ENCODE measurements around the gene APOE. TPM values are rescaled to one million over a fixed set of nuclear protein-coding genes. Genes with fewer than 3 reads are reported as not detected.
A peak's percentile ranks its signal among the peaks of the same experiment; 100 is the strongest.

APOE gene
- total RNA-seq, 2 experiments from 2014 or later, result 0.55 to 0.70 TPM

GRCh38 chr19:44943801-44944249, 38.2 kb downstream of the APOE start:
- POLR2A ChIA-PET, result no interaction called here
- intact Hi-C loops (cut with DNase I, micrococcal nuclease), result no loop called here
- H3K36me3 Mint-ChIP-seq (ENCODE audit: low read depth), result no peaks in the 10 kb centered on the region
- no peaks in the 10 kb centered on the region for H3K4me1 Mint-ChIP-seq
- H3K27ac Mint-ChIP-seq, result no peak overlapping the region
- CTCF ChIA-PET, result no interaction called here
- no peak overlapping the region for H3K4me3 Mint-ChIP-seq
- no peak for ATAC-seq
- DNase-seq, result no peak
- H3K27me3 Mint-ChIP-seq, result no peaks in the 10 kb centered on the region
- H3K9me3 Mint-ChIP-seq (ENCODE audit: low read depth), result no peaks in the 10 kb centered on the region

GRCh38 chr19:44947041-44947581, 41.5 kb downstream of the APOE start:
- ChIA-PET POLR2A (interaction anchor here (0.8 kb wide), 1 partner anchor 20 kb away, joined by 3 read pairs; no protein-coding TSS in a partner anchor), CTCF (no interaction called here)
- DNase-seq, result no peak
- Mint-ChIP-seq H3K27ac (no peak overlapping the region), H3K27me3 (no peaks in the 10 kb centered on the region), H3K4me3 (no peak overlapping the region), H3K36me3 (ENCODE audit: low read depth) (no peaks in the 10 kb centered on the region), H3K9me3 (ENCODE audit: low read depth) (no peaks in the 10 kb centered on the region), H3K4me1 (no peaks in the 10 kb centered on the region)
- ATAC-seq, result no peak
- intact Hi-C loops (cut with DNase I, micrococcal nuclease), result no loop called here

GRCh38 chr19:44948237-44948636, 42.6 kb downstream of the APOE start:
- no peaks in the 10 kb centered on the region for H3K9me3 Mint-ChIP-seq (ENCODE audit: low read depth)
- DNase-seq (no peak), ATAC-seq (no peak)
- no peak overlapping the region for H3K27ac Mint-ChIP-seq
- H3K4me3 Mint-ChIP-seq, result no peak overlapping the region
- POLR2A ChIA-PET, result no interaction called here
- no peaks in the 10 kb centered on the region for H3K36me3 Mint-ChIP-seq (ENCODE audit: low read depth)
- H3K27me3 Mint-ChIP-seq, result no peaks in the 10 kb centered on the region
- CTCF ChIA-PET, result interaction anchor here (0.7 kb wide), 1 partner anchor 153 kb away, joined by 3 read pairs; no protein-coding TSS in a partner anchor
- intact Hi-C loops (cut with DNase I, micrococcal nuclease), result no loop called here
- no peaks in the 10 kb centered on the region for H3K4me1 Mint-ChIP-seq

- no peak for DNase-seq
- Mint-ChIP-seq H3K27ac (no peak overlapping the region), H3K9me3 (ENCODE audit: low read depth) (no peaks in the 10 kb centered on the region), H3K4me1 (peaks cover 5% of the 10 kb centered on the region), H3K36me3 (ENCODE audit: low read depth) (no peaks in the 10 kb centered on the region), H3K27me3 (no peaks in the 10 kb centered on the region), H3K4me3 (no peak overlapping the region)
- no peak for ATAC-seq
- intact Hi-C loops (cut with DNase I, micrococcal nuclease), result no loop called here
- ChIA-PET CTCF (interaction anchor here (0.7 kb wide), 1 partner anchor 153 kb away, joined by 3 read pairs; no protein-coding TSS in a partner anchor), POLR2A (no interaction called here)
Measured at GRCh38 chr19:44948763-44949374, 43.3 kb downstream of the APOE start.

- DNase-seq (no peak), ATAC-seq (no peak)
- intact Hi-C loops (cut with DNase I, micrococcal nuclease), result no loop called here
- Mint-ChIP-seq H3K4me3 (no peak overlapping the region), H3K27me3 (no peaks in the 10 kb centered on the region), H3K36me3 (ENCODE audit: low read depth) (peaks cover 1% of the 10 kb centered on the region), H3K27ac (no peak overlapping the region), H3K9me3 (ENCODE audit: low read depth) (no peaks in the 10 kb centered on the region), H3K4me1 (peaks cover 7% of the 10 kb centered on the region)
- ChIA-PET POLR2A (no interaction called here), CTCF (interaction anchor here (0.6 kb wide), 1 partner anchor 161 kb away, joined by 5 read pairs; no protein-coding TSS in a partner anchor)
Measured at GRCh38 chr19:44949550-44949949, 44.0 kb downstream of the APOE start.

GRCh38 chr19:44951179-44952159, 45.9 kb downstream of the APOE start:
- Mint-ChIP-seq H3K27ac (no peak overlapping the region), H3K36me3 (ENCODE audit: low read depth) (peaks cover 3% of the 10 kb centered on the region), H3K27me3 (no peaks in the 10 kb centered on the region), H3K4me3 (no peak overlapping the region), H3K9me3 (ENCODE audit: low read depth) (no peaks in the 10 kb centered on the region), H3K4me1 (peaks cover 16% of the 10 kb centered on the region)
- POLR2A ChIA-PET, result no interaction called here
- intact Hi-C loops (cut with DNase I, micrococcal nuclease), result loop anchor here (1.0 to 2.0 kb wide), 4 partner anchors 48 to 262 kb away; no protein-coding TSS in a partner anchor
- DNase-seq (peak; percentile 73), ATAC-seq (no peak)
- CTCF ChIA-PET, result interaction anchor here (0.6 to 1.7 kb wide), 9 partner anchors 9 to 368 kb away, joined by 3 to 8 read pairs (median 4); partner anchors contain the start of genes APOC1 and APOE

GRCh38 chr19:44954278-44954648, 48.7 kb downstream of the APOE start:
- peak overlapping the region; percentile 100 for H3K27ac Mint-ChIP-seq
- CTCF ChIA-PET, result interaction anchor here (0.5 to 1.1 kb wide), 4 partner anchors 70 to 453 kb away, joined by 3 read pairs; no protein-coding TSS in a partner anchor

GRCh38 chr19:44954649-44955504, 49.3 kb downstream of the APOE start, which contains the start of gene CLPTM1:
Gene CLPTM1 (plus strand): TSS chr19:44955380. CDS start chr19:44955396, 16 bp downstream.
- Mint-ChIP-seq H3K4me3 (peak within 1 kb of the TSS; percentile 95), H3K36me3 (ENCODE audit: low read depth) (peaks cover 3% of the 10 kb centered on the region), H3K9me3 (ENCODE audit: low read depth) (no peaks in the 10 kb centered on the region), H3K27ac (peak within 1 kb of the TSS; percentile 100), H3K27me3 (no peaks in the 10 kb centered on the region), H3K4me1 (peaks cover 39% of the 10 kb centered on the region)
- DNase-seq (peak; percentile 99), ATAC-seq (peak; percentile 94)
- ChIA-PET CTCF (interaction anchor here (1.1 to 1.3 kb wide), 2 partner anchors 231 to 366 kb away, joined by 3 read pairs; no protein-coding TSS in a partner anchor), POLR2A (interaction anchor here (0.6 to 1.6 kb wide), 5 partner anchors 47 to 223 kb away, joined by 3 to 5 read pairs (median 4); partner anchors contain the start of genes BLOC1S3, TOMM40 and TRAPPC6A)
- intact Hi-C loops (cut with DNase I, micrococcal nuclease), result loop anchor here (1.0 to 5.0 kb wide), 17 partner anchors 40 to 932 kb away; partner anchors contain the start of genes NECTIN2 (in 2 of the 2), BLOC1S3 (in 1 of the 2), CLASRP (in 1 of the 2) and ERCC2 (in 1 of the 2)

More at GRCh38 chr19:44954278-44954648, 48.7 kb downstream of the APOE start:
- Mint-ChIP-seq H3K4me3 (peak overlapping the region; percentile 95), H3K4me1 (peaks cover 34% of the 10 kb centered on the region), H3K36me3 (ENCODE audit: low read depth) (peaks cover 3% of the 10 kb centered on the region), H3K27me3 (no peaks in the 10 kb centered on the region), H3K9me3 (ENCODE audit: low read depth) (no peaks in the 10 kb centered on the region)
- peak; percentile 3 for ATAC-seq
- DNase-seq, result no peak
- intact Hi-C loops (cut with DNase I, micrococcal nuclease), result loop anchor here (1.0 to 2.0 kb wide), 5 partner anchors 39 to 739 kb away; partner anchors contain the start of genes NECTIN2 (in 1 of the 2), POLR1G (in 1 of the 2) and QPCTL (in 1 of the 2)
- POLR2A ChIA-PET, result interaction anchor here (0.9 to 1.6 kb wide), 4 partner anchors 48 to 224 kb away, joined by 3 to 5 read pairs (median 4); partner anchors contain the start of genes BLOC1S3, TOMM40 and TRAPPC6A

- ATAC-seq, result peak; percentile 18
- no peaks in the 10 kb centered on the region for H3K27me3 Mint-ChIP-seq
- CTCF ChIA-PET, result interaction anchor here (0.6 to 1.3 kb wide), 5 partner anchors 10 to 232 kb away, joined by 3 to 4 read pairs (median 3); no protein-coding TSS in a partner anchor
- H3K4me1 Mint-ChIP-seq, result peaks cover 46% of the 10 kb centered on the region
- peak; percentile 15 for DNase-seq
- H3K4me3 Mint-ChIP-seq, result peak overlapping the region; percentile 95
- POLR2A ChIA-PET, result interaction anchor here (0.9 kb wide), 1 partner anchor 223 kb away, joined by 4 read pairs; the partner anchor contains the start of genes BLOC1S3 and TRAPPC6A
- intact Hi-C loops (cut with DNase I, micrococcal nuclease), result loop anchor here (1.0 to 5.0 kb wide), 16 partner anchors 46 to 932 kb away; partner anchors contain the start of genes NECTIN2 (in 2 of the 2), BLOC1S3 (in 1 of the 2), CLASRP (in 1 of the 2) and ERCC2 (in 1 of the 2)
- H3K27ac Mint-ChIP-seq, result peak overlapping the region; percentile 93
- peaks cover 3% of the 10 kb centered on the region for H3K36me3 Mint-ChIP-seq (ENCODE audit: low read depth)
- no peaks in the 10 kb centered on the region for H3K9me3 Mint-ChIP-seq (ENCODE audit: low read depth)
Measured at GRCh38 chr19:44955505-44956439, 50.2 kb downstream of the APOE start.
